ENCODE measurements around the gene TIGD1. TPM values are rescaled to one million over a fixed set of nuclear protein-coding genes. Genes with fewer than 3 reads are reported as not detected.

TIGD1 gene
- total RNA-seq, 1 experiment from 2014 or later, result 5.0 TPM

DNA sequence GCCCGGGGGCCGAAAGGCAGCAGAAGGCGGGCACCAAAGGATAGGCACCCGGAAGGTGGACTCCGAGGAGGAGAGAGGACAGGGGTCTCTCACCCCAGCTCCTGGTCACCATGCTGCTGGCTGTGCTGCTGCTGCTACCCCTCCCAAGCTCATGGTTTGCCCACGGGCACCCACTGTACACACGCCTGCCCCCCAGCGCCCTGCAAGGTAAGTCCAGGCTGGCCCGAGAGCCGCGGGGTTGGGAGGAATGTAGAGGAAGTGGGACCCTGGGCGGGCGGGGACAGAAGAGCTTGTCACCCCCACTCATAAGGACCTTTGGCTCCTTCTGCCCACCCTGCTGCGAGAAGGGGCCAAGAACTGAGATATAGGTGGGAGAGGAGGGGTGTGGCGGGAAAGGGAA, 29.9 kb downstream of the TIGD1 start:
- H3K4me1 ChIP-seq (replicated peaks), result peaks cover 17% of the 10 kb centered on the region
- H3K36me3 ChIP-seq, result no peaks in the 10 kb centered on the region
- no peak overlapping the region for H3K27ac ChIP-seq
- H3K9me3 ChIP-seq (replicated peaks), result no peaks in the 10 kb centered on the region
- DNase-seq (ENCODE audit: low read depth in 1 of 2, low spot score in 2 of 2), result no peak
- H3K4me3 ChIP-seq, result no peak overlapping the region
- peaks cover 49% of the 10 kb centered on the region for H3K27me3 ChIP-seq (replicated peaks)

DNA sequence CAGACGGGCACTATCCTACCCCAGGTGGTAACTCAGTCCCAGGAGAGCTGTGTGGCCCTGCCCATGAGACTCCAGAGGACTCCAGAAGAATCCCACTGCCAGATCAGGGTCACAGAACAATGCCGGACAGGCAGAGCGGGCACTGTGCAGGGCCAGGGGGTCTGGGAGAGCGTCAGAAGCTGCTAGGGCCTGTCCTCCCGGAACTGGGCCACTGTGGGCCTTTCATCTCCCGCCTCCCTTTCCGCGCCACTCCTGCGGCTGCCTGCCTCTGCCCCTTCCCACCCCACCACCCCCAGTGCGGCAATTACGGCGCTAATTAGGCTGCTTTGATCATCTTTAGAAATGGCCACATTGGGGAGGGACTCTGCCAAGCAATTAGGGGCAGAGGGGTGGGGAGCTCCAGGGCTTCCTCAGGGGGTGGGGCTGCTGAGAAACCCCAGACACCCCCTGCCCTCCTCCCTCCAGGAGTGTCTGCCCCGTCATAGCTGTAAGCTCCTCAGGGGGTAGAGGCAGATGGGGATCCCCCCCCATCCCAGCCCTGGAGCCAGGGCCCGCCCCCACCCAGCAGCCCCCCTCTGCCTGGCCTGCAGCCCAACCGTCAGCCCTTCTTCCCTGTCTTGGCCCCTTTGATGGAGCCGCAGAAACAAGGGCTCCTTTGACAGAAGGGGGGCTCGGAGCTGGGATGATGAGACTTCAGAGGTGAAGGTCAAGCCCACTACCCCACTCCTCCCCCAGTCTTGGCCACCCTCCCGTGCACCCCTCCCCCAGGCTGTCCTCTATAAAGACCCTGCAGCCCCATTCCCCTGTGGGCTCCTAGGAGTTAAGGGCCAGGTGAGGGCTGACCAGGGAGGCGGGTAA, 30.5 kb downstream of the TIGD1 start, which contains the start of gene PRSS56:
Gene PRSS56 (plus strand): TSS at position 808 of the 858 bp plus-strand sequence. CDS start 211 bp downstream, outside the sequence.
- H3K27ac ChIP-seq, result no peak within 1 kb of the TSS
- peaks cover 17% of the 10 kb centered on the region for H3K4me1 ChIP-seq (replicated peaks)
- no peaks in the 10 kb centered on the region for H3K9me3 ChIP-seq (replicated peaks)
- H3K4me3 ChIP-seq, result no peak within 1 kb of the TSS
- no peaks in the 10 kb centered on the region for H3K36me3 ChIP-seq
- H3K27me3 ChIP-seq (replicated peaks), result peaks cover 44% of the 10 kb centered on the region
- no peak for DNase-seq (ENCODE audit: low read depth in 1 of 2, low spot score in 2 of 2)

DNA sequence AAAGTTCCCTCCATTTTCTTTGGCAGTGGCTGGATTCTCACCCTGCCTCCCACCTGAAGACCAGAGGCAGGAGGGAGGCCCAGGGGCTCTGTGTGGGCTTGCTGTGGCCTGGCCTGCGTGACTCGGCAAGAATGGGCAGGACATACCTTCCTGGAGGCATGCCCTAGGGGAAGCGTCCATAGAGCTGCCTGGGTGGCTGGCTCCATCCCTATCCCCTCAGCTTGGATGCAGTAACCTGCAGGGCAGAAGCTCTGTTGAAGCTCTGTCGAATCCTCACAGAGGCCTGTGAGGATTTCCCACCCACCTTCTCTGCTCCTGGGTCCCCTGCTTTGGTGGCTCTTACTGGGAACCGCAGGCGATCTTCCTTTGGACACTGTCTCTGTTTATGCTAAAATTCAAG, 31.5 kb downstream of the TIGD1 start:
- no peak overlapping the region for H3K4me3 ChIP-seq
- peaks cover 42% of the 10 kb centered on the region for H3K27me3 ChIP-seq (replicated peaks)
- H3K9me3 ChIP-seq (replicated peaks), result no peaks in the 10 kb centered on the region
- no peaks in the 10 kb centered on the region for H3K36me3 ChIP-seq
- DNase-seq (ENCODE audit: low read depth in 1 of 2, low spot score in 2 of 2), result no peak
- peaks cover 10% of the 10 kb centered on the region for H3K4me1 ChIP-seq (replicated peaks)
- no peak overlapping the region for H3K27ac ChIP-seq

DNA sequence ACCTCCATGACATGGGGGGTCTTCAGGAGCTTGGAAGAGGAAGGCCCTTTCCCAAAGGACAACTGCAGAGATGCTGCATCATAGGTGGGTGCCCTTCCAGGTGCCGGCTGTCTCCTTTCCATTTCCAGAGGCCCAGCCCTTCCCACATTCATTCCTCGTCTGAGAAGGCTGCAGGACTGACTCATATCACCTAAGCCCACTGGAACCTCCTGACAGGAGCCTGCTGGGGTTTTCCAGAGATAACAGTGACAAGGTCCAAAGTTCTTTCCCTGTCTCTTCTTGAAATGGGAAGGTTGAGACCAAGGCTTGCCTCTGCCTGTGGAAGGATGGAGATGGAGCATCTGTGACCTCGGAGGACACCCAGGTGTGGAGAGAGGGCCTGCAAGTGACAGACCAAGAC, 33.8 kb downstream of the TIGD1 start:
- no peak overlapping the region for H3K27ac ChIP-seq
- H3K27me3 ChIP-seq (replicated peaks), result peaks cover 22% of the 10 kb centered on the region
- H3K36me3 ChIP-seq, result no peaks in the 10 kb centered on the region
- no peaks in the 10 kb centered on the region for H3K9me3 ChIP-seq (replicated peaks)
- DNase-seq (ENCODE audit: low read depth in 1 of 2, low spot score in 2 of 2), result no peak
- no peaks in the 10 kb centered on the region for H3K4me1 ChIP-seq (replicated peaks)
- no peak overlapping the region for H3K4me3 ChIP-seq

DNA sequence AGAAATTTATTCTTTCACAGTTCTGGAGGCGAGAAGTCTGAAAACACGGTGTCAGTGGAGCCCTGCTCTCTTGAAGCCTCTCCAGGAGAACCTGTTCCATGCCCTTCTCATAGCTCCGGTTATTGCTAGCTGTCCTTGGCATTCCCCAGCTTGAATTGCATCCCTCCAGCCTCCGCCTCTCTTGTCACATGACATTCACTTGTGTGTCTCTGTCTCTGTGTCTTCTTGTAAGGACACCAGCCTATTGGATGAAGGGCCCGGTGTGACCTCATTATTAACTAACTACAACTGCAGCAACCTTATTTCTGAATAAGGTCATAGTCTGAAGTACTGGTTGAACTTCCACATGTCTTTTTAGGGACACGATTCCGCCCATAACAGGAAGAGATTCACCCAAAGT, 34.7 kb downstream of the TIGD1 start:
- H3K27me3 ChIP-seq (replicated peaks), result peaks cover 16% of the 10 kb centered on the region
- H3K4me3 ChIP-seq, result no peak overlapping the region
- H3K36me3 ChIP-seq, result no peaks in the 10 kb centered on the region
- DNase-seq (ENCODE audit: low read depth in 1 of 2, low spot score in 2 of 2), result no peak
- H3K9me3 ChIP-seq (replicated peaks), result no peaks in the 10 kb centered on the region
- no peak overlapping the region for H3K27ac ChIP-seq
- no peaks in the 10 kb centered on the region for H3K4me1 ChIP-seq (replicated peaks)

DNA sequence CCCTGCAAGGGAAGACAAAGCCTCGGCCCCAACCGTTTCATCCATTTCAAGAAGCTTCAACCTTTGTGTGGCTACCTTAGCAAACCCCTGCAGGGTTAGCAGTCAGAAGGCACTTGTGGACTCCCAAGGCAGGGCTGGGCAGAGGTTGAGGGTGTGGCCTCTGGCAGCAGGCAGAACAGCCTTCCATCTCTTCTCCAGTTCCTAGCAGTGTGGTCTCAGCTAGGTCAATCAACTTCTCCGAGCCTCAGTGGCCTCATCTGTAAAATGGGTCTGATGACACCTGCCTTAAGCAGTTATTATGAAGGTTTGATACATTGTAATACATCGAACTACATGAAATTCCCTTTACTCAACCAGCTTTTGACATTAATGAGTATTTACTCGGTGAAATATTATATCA, 37.0 kb downstream of the TIGD1 start:
- Histone ChIP-seq H3K4me1 (replicated peaks) (no peaks in the 10 kb centered on the region), H3K27me3 (replicated peaks) (peaks cover 10% of the 10 kb centered on the region), H3K36me3 (no peaks in the 10 kb centered on the region), H3K4me3 (no peak overlapping the region), H3K27ac (no peak overlapping the region), H3K9me3 (replicated peaks) (no peaks in the 10 kb centered on the region)
- DNase-seq (ENCODE audit: low read depth in 1 of 2, low spot score in 2 of 2), result no peak

DNA sequence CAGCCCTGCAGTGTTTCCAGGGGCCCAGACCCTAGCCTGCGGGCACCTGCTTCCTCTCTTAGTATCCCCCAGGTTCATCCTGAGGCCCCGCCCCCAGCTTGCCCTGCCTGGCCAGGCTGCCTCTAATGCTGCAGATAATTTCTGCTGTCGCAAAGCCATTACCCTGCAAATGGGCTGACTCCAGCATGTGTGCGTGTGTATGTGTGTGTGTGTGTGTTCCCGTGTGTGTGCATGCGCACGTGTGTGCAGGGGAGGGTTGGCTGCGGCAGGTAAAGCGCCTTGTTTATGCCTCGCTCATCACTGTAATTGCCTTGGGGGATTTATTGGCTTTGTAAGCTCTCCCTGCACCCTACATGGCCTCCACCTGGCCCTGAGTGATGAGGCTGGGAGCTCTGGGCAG, 37.8 kb downstream of the TIGD1 start:
- H3K27me3 ChIP-seq (replicated peaks), result peaks cover 12% of the 10 kb centered on the region
- H3K4me1 ChIP-seq (replicated peaks), result no peaks in the 10 kb centered on the region
- no peak overlapping the region for H3K4me3 ChIP-seq
- H3K36me3 ChIP-seq, result no peaks in the 10 kb centered on the region
- H3K9me3 ChIP-seq (replicated peaks), result no peaks in the 10 kb centered on the region
- H3K27ac ChIP-seq, result no peak overlapping the region
- DNase-seq (ENCODE audit: low read depth in 1 of 2, low spot score in 2 of 2), result no peak

DNA sequence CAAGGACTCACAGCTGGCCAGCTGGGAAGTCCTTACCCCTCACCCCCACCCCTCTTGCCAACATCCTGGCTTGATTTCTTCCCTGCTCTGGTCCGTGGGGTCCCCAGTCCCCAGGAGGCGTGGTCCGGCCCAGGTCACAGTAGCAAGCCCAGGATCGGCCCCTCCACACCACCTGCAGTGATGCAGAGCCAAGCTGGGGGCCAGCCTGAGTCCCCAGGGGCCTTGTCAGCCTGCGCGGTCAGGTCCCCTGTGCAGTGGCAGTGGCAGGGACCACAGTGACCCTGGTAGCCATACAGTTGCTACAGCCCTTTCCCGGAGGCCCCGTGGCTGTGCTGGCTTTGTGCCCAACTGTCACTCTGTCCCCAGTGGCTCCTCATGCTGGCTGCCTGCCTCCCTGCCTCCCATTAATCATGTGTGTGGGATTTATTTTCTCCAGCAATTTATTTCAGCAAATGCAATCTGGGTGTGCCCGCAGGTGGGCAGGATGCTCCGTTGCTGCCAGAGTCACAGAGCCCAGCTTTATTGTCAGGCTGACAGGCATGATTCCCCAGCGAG, 38.9 kb downstream of the TIGD1 start:
- Histone ChIP-seq H3K27ac (no peak overlapping the region), H3K9me3 (replicated peaks) (no peaks in the 10 kb centered on the region), H3K4me1 (replicated peaks) (no peaks in the 10 kb centered on the region), H3K27me3 (replicated peaks) (peaks cover 22% of the 10 kb centered on the region), H3K4me3 (no peak overlapping the region), H3K36me3 (no peaks in the 10 kb centered on the region)
- DNase-seq (ENCODE audit: low read depth in 1 of 2, low spot score in 2 of 2), result no peak

DNA sequence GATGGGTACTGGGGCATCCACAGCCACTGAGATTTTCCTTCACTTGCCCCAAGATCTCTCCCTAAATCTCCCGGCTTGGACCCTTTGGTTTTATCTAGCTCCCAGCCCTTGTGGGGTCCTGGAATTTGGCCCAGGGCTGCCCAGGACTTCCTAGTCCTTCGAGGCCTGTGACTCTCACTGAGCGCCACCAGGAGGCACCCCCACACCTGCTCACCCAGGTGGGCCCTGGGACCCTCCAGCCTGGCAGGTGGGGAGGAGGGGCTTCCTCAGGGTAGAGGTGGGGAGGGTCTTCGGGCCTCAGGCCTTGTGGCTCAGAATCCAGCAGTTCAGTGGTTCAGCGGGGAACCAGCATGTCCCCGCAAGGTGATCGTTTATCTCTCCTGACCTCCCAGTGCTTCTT, 42.1 kb downstream of the TIGD1 start:
- Histone ChIP-seq H3K4me1 (replicated peaks) (no peaks in the 10 kb centered on the region; the same call in 1 of the 2 replicates), H3K36me3 (no peaks in the 10 kb centered on the region)
- DNase-seq (ENCODE audit: low read depth in 1 of 2, low spot score in 2 of 2), result no peak

DNA sequence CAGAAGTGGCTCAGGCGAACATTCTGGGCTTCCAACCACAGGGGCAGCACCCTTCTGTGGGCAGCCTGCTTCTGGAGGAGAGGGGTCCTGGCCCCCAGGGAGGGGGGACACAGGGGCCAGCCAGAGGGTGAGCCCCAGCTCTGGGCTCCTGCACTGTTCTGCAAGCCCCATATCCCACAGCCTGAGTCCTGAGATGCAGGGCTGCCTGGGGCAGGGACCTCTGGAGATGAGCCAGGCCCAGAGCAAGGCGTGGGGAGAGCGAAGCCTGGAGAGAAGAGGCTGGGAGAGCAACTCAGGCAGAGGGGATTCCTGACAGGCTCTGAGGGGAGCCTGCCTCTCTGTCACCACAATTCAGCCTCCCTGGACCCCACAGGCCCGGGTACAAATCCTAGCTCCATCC, 43.6 kb downstream of the TIGD1 start:
- DNase-seq (ENCODE audit: low read depth in 1 of 2, low spot score in 2 of 2), result no peak
- no peaks in the 10 kb centered on the region; the same call in 1 of the 2 replicates for H3K4me1 ChIP-seq (replicated peaks)
- H3K4me3 ChIP-seq, result no peak overlapping the region
- H3K27ac ChIP-seq, result no peak overlapping the region
- peaks cover 48% of the 10 kb centered on the region for H3K27me3 ChIP-seq (replicated peaks)
- no peaks in the 10 kb centered on the region for H3K9me3 ChIP-seq (replicated peaks)
- H3K36me3 ChIP-seq, result no peaks in the 10 kb centered on the region

More for the DNA sequence above, 42.1 kb downstream of the TIGD1 start:
- H3K9me3 ChIP-seq (replicated peaks), result no peaks in the 10 kb centered on the region
- no peak overlapping the region for H3K4me3 ChIP-seq
- peaks cover 40% of the 10 kb centered on the region for H3K27me3 ChIP-seq (replicated peaks)
- H3K27ac ChIP-seq, result no peak overlapping the region

DNA sequence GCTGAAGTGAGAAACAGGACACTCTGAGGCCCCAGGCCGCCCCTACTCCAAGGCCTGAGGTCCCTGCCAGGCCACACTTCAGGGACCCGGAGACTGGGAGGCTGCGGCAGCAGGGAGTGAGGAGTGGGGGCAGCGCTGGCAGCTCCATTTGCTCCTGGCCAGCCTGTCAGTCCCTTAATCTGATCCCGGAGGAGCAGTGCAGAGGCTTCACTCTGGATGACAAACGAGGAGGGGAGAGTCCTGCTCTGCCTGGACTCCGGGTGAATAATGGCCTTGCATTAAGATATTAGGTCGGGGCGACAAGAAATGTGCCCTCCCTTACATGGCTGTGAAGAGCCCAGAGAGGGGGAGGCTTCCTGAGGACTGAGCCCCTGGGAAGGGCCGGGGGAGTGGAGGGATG, 44.5 kb downstream of the TIGD1 start:
- Histone ChIP-seq H3K36me3 (no peaks in the 10 kb centered on the region), H3K27ac (no peak overlapping the region)

DNA sequence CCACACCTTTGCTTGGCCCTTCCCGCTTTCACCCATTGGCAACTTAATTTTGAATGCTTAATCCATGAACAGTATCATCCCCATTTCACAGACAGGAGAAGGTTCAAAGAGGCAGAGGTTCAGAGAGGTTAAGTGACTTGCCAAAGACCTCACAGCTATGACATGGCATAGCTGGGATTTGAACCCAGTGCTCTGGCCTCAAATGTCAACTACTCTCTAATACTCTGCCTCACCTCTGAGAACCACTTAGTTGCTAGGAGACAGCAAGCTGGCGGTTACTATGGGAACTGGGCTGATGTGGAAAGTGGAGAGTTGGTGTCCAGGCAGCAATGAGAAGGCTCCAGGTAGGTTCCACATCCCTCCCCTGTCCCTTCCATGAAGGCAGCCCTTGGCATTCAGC, 45.9 kb downstream of the TIGD1 start:
- H3K9me3 ChIP-seq (replicated peaks), result no peaks in the 10 kb centered on the region
- H3K4me3 ChIP-seq, result no peak overlapping the region
- H3K27ac ChIP-seq, result no peak overlapping the region
- no peak for DNase-seq (ENCODE audit: low read depth in 1 of 2, low spot score in 2 of 2)
- no peaks in the 10 kb centered on the region for H3K36me3 ChIP-seq
- H3K4me1 ChIP-seq (replicated peaks), result no peaks in the 10 kb centered on the region; the same call in 1 of the 2 replicates
- peaks cover 54% of the 10 kb centered on the region for H3K27me3 ChIP-seq (replicated peaks)

More for the DNA sequence above, 44.5 kb downstream of the TIGD1 start:
- Histone ChIP-seq H3K9me3 (replicated peaks) (no peaks in the 10 kb centered on the region), H3K4me1 (replicated peaks) (no peaks in the 10 kb centered on the region; the same call in 1 of the 2 replicates), H3K27me3 (replicated peaks) (peaks cover 54% of the 10 kb centered on the region), H3K4me3 (no peak overlapping the region)
- DNase-seq (ENCODE audit: low read depth in 1 of 2, low spot score in 2 of 2), result no peak

DNA sequence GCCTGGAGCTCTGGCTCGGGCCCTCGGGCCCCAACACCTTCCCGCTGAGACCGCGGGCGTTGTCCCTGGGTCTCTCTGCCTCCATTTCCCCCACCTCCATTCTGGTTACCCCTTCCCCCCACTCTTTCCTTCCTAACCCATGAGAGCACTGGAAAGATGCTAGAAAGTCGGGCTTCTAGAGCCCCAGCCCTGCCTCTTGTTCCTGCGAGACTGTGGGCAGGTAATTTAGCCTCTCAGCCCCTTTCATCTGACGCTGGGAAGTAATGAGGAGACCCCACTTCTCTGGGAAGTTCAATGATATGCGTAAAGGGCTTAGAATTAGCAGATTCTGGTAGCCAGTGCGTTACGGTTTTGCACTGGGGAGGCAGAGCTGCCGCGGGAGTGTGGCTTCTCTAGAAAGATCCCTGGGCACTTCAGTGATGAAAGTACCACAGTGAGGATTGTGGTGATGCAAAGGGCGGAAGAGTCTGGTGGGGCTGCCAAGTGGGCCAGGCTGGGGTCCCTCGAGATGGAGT, 46.5 kb downstream of the TIGD1 start:
- DNase-seq (ENCODE audit: low read depth in 1 of 2, low spot score in 2 of 2), result no peak
- Histone ChIP-seq H3K36me3 (no peaks in the 10 kb centered on the region), H3K4me1 (replicated peaks) (no peaks in the 10 kb centered on the region; the same call in 1 of the 2 replicates), H3K4me3 (no peak overlapping the region), H3K27me3 (replicated peaks) (peaks cover 54% of the 10 kb centered on the region), H3K9me3 (replicated peaks) (no peaks in the 10 kb centered on the region), H3K27ac (no peak overlapping the region)

Measured in SJSA1 (cell line).